Activated CD4-positive, alpha-beta T cell treated with anti-CD3 and anti-CD28 coated beads, Interleukin-2, Interleukin-6, amounts not matched to agents 100 ng/mL and 50 ng/mL, durations not matched to agents 16 hours and 8 hours (primary cell): Measurements from ENCODE around the gene PARP3.
A peak's percentile ranks its signal among the peaks of the same experiment; 100 is the strongest.

ENCODE experiments used
- DNase-seq: peaks from one replicate; pipeline ENCODE4 v3.0.0-alpha.2; 2020

PARP3 gene

DNA sequence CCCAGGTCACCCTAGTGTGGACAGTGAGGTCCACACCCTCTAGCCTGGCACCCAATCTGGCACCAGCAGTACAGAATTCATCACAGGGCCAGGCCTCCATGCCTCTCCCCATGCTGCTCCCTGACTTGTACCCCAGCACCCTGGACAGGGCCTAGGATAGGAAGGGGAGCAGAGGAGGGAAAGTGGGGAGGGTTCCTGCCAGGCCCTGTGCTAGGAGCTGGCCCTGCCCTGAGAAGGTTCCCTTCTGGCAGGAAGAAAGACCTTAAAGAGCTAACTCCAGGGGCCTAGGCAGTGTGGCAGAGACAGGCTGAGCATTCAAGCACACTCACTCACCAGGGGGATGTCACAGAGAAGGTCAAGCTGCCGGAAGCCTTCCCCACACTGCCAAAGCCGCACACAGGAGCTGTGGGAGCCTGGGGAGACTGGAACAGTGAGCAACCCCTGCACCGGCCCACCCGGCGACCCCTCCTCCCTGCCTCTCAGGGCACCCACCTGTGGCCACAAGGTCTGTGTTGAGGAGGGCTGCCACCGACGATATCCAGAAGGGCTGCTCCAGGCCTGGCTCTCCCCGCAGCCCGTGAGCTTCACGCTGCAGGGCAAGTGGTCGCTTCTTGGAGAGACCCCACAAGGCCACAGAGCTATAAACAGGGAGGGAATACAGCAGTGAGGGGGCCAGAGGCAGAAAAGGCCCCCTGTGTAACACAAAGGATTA lies 7.9 kb upstream of the PARP3 start:
- no peak for DNase-seq

DNA sequence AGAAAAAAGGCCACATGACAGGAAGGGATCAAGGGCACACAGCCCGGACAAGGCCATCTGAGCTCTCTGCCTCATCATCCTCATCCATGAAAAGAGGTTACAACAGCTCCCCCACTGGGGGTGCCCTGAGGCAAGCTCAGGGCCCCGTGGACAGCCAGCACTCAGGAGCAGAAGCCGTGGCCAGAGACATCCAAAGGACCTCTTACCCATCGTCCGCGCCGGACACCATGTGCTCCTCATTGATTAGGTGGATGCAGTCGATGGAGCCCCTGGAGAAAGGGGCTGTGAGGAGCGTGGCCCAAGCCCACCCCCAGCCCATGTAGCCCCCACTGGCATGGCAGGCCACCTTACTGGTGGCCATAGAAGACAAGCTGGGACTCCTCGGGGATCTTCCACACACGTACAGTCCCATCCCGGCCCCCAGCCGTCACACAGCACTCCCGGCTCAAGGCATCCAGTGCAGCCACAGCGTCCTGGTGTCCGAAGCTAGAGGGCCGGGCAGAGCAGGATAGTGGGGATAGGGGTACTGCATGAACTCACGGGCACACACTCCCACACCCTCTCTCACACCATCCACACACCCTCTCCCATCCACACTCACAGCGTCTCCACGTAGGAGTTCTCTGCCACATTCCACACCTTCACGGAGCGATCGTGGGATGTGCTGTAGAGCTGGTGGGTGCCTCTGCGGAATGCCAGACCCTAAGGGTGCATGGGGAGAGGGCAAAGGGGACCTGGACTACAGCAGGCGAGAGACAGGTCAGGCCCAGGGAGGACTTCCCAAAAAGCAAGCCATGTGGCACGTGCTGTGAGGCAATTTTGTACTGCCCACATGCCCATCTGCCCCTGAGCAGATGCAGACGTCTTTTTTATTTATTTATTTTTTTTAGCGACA lies 6.9 kb upstream of the PARP3 start:
- DNase-seq = no peak

- DNase-seq = no peak
Observed at GRCh38 chr3:51935886-51936755, 6.0 kb upstream of the PARP3 start.

DNA sequence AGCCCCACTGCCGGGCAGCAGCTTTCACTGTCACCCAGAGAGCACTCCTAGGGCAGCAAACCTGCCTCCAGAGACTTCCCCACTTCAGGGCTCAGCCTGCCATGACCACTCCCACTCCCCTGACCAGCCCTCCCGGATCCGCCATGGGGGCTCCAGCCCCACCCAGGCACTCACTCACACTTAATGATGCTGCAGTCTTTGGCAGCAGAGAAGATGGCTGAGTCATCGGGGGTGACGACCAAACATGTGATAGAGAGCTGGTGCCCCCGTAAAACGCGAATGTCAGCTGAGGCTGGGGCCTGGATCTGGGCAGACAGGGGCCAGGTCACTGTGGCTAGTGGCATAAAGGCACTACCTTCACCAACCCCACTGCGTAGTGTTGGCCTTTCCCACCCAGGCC lies 5.1 kb upstream of the PARP3 start:
- DNase-seq = no peak

DNA sequence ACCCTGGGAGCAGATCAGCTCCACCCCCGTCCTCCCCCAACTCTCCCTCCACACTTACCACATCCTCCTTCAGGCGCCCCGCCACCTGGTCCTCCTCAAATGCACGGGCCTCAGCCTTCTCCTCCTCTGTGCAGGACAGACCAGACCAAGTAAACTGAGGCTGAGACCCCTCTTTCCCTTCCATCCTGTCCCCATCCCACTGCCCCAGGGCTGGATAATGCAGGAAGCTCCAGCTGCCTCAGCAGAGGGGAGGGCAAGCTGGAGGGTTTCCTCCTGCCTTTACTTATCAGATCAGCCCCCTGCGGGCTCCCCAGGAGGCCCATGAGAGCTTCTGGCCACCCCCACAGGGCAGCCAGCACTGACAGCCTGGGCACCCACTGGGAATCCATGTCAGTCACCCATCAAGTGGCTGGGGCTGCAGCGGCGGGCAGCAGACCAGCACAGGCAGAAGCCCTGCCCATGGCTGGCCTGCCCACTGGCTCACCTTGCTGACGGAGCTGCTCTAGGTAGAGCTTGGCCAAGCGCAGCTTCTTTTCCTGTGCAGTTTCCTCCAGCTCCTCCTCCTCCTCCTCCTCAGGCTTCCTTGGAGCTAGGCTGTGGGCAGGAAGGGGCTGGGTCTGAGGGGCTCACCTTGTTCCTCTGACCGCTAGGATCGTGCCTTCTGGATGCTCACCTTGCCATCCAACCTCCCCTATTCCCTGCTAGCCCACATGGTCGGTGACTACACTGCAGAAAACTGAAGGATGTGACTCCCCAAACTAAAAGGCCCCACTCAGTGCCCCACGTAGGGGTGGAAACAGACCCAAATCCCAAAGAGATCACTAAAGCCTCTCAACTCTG lies 4.3 kb upstream of the PARP3 start:
- no peak for DNase-seq

GRCh38 chr3:51938780-51939425 lies 3.3 kb upstream of the PARP3 start:
- no peak for DNase-seq

DNA sequence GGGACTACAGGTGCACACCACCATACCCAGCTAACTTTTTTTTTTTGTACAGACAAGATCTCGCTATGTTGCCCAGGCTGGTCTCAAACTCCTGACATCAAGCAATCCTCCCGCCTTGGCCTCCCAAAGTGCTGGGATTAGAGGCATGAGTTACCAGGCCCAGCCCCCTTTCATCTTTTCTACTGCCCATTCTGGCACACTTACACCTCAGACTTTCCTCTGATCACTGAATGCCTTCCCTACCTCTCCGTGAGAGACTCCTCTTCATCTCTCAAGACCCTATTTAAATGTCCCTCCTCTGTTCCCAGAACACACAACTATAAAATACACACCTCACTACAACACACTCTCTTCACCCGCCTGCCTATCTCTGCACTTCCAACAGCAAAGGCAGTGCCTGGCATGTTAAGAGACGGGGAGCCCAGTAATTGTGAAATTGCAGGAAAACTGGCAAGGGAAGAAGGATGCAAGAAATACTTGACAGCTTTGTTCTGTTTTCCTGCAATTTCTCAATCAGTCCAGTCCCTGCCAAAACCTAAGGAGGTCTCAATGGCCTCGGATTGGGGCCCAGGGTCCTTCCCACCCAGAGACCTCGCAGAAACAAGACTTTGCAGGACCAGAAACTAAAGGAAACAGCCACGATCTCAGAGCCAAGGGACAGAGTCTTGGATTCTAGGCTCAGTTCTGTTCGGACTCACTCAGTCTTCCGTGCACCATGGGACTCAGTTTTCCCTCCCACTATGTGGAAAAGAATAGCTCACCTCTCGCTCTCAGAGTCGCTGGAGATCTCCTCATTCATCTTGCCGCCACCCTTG lies 1.3 kb upstream of the PARP3 start:
- no peak for DNase-seq

DNA sequence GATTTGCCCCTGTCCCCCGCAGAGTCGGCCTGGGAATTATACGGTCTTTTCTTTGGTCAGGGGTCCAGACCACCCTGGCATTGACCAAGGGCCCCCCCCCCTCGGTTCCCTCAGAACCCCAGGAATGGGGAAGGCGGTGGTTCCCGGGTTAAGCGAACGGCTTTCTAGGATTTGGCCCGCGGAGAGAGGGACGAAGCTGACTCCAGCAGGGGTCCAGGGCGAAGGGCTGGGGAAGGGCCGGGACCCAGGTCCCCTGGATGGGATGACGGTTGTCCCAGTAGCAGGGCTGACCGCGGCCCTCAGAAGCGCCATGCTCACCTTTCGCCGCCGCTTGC lies 733 bp upstream of the PARP3 start:
- DNase-seq = no peak

GRCh38 chr3:51942603-51943450 lies 664 bp downstream of the PARP3 start:
- peak; percentile 72 for DNase-seq

GRCh38 chr3:51943451-51944391 lies 1.6 kb downstream of the PARP3 start:
- no peak for DNase-seq

GRCh38 chr3:51944451-51945021 lies 2.4 kb downstream of the PARP3 start:
- DNase-seq = no peak

GRCh38 chr3:51945031-51945840 lies 3.1 kb downstream of the PARP3 start:
- DNase-seq = no peak

- no peak for DNase-seq
Observed at GRCh38 chr3:51945926-51946705, 4.0 kb downstream of the PARP3 start.

GRCh38 chr3:51946796-51947195 lies 4.6 kb downstream of the PARP3 start:
- no peak for DNase-seq

DNA sequence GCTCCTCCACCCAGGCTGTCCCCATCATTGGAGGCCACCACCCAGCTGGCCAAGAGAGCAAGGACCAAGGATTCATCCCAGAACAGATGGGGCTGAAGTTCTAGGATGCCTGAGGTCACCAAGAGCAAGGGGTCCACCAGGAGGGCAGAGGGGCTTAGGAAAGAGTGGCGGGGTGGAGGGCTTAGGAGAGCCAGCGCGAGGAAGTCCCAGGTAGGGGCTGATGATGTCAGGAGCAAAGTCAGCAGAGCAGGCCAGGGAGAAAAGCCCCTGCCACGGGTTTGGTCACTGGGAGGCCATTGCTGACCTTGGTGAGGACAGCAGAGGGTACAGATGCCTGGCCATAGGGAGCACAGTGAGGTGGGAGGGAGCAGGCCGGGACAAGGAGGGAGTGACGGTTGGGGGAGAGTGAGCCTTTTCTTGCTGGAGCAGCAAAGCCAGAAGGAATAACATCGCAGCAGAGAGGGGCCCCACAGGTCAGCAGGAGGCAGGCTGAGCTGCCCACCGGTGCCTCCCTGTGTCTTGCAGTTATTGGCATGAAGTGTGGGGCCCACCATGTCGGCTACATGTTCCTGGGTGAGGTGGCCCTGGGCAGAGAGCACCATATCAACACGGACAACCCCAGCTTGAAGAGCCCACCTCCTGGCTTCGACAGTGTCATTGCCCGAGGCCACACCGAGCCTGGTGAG lies 5.2 kb downstream of the PARP3 start:
- no peak for DNase-seq

GRCh38 chr3:51948016-51948580 lies 5.9 kb downstream of the PARP3 start:
- DNase-seq = no peak
